HG02840 (cell line): ENCODE measurements around the gene ATP8B1.
A peak's percentile ranks its signal among the peaks of the same experiment; 100 is the strongest.

ENCODE experiments used
- ATAC-seq: cut with Tn5 transposase; IDR thresholded peaks from one replicate; pipeline ENCODE4 v1.9.1; 2021; ENCODE audit warnings: mild to moderate bottlenecking, moderate library complexity, moderate number of reproducible peaks; ENCODE audit not compliant: unreplicated experiment, low FRiP score

The ATP8B1 gene

GRCh38 chr18:57794951-57795728, 8.0 kb downstream of the ATP8B1 start:
- no peak for ATAC-seq

GRCh38 chr18:57793302-57793986, 9.7 kb downstream of the ATP8B1 start:
- ATAC-seq = no peak

GRCh38 chr18:57792631-57793301, 10.3 kb downstream of the ATP8B1 start:
- ATAC-seq = no peak

- ATAC-seq = no peak
These were observed 11.2 kb downstream of the ATP8B1 start for GRCh38 chr18:57791911-57792310.

- no peak for ATAC-seq
These were observed 11.9 kb downstream of the ATP8B1 start for GRCh38 chr18:57791192-57791591.

GRCh38 chr18:57790316-57790715, 12.8 kb downstream of the ATP8B1 start:
- ATAC-seq = no peak

- no peak for ATAC-seq
These were observed 13.4 kb downstream of the ATP8B1 start for GRCh38 chr18:57789759-57790158.

GRCh38 chr18:57789090-57789489, 14.0 kb downstream of the ATP8B1 start:
- ATAC-seq = no peak

- ATAC-seq = no peak
These were observed 15.9 kb downstream of the ATP8B1 start for GRCh38 chr18:57787068-57787685.

- no peak for ATAC-seq
These were observed 17.2 kb downstream of the ATP8B1 start for GRCh38 chr18:57785751-57786437.

- no peak for ATAC-seq
These were observed 18.4 kb downstream of the ATP8B1 start for GRCh38 chr18:57784801-57785114.

GRCh38 chr18:57784034-57784800, 18.9 kb downstream of the ATP8B1 start:
- no peak for ATAC-seq

GRCh38 chr18:57782049-57782448, 21.1 kb downstream of the ATP8B1 start:
- ATAC-seq = no peak

GRCh38 chr18:57780706-57781347, 22.3 kb downstream of the ATP8B1 start:
- ATAC-seq = peak; percentile 80

- ATAC-seq = no peak
These were observed 22.8 kb downstream of the ATP8B1 start for GRCh38 chr18:57780318-57780705.

- no peak for ATAC-seq
These were observed 26.3 kb downstream of the ATP8B1 start for GRCh38 chr18:57776767-57777166.

GRCh38 chr18:57776354-57776753, 26.8 kb downstream of the ATP8B1 start:
- ATAC-seq = no peak

- no peak for ATAC-seq
These were observed 27.2 kb downstream of the ATP8B1 start for GRCh38 chr18:57775937-57776336.

- ATAC-seq = no peak
These were observed 30.7 kb downstream of the ATP8B1 start for GRCh38 chr18:57772387-57772799.
